ENCODE data around the gene C16orf74. TPM values are rescaled to one million over a fixed set of nuclear protein-coding genes. Genes with fewer than 3 reads are reported as not detected.

The C16orf74 gene
- total RNA-seq, 1 donor: 8.2 TPM

- H3K4me3 ChIP-seq (ENCODE audit: low read depth, low read length): no peak overlapping the region
- no peak for TF ChIP-seq CTCF (IDR thresholded peaks at IDR 0.05; ENCODE audit: insufficient read depth, low read depth, low read length)
- DNase-seq (ENCODE audit: low read depth): no peak
Observed at GRCh38 chr16:85777583-85778310, 26.9 kb upstream of the C16orf74 start.

GRCh38 chr16:85774811-85775210 is 23.9 kb upstream of the C16orf74 start:
- no peak for TF ChIP-seq CTCF (IDR thresholded peaks at IDR 0.05; ENCODE audit: insufficient read depth, low read depth, low read length)
- H3K4me3 ChIP-seq (ENCODE audit: low read depth, low read length): no peak overlapping the region
- no peak for DNase-seq (ENCODE audit: low read depth)

GRCh38 chr16:85774136-85774535 is 23.2 kb upstream of the C16orf74 start:
- no peak overlapping the region for H3K4me3 ChIP-seq (ENCODE audit: low read depth, low read length)
- DNase-seq (ENCODE audit: low read depth): no peak
- TF ChIP-seq CTCF (IDR thresholded peaks at IDR 0.05; ENCODE audit: insufficient read depth, low read depth, low read length): no peak

- TF ChIP-seq CTCF (IDR thresholded peaks at IDR 0.05; ENCODE audit: insufficient read depth, low read depth, low read length): no peak
- no peak for DNase-seq (ENCODE audit: low read depth)
- H3K4me3 ChIP-seq (ENCODE audit: low read depth, low read length): no peak overlapping the region
Observed at GRCh38 chr16:85773044-85773443, 22.1 kb upstream of the C16orf74 start.

GRCh38 chr16:85770741-85771140 is 19.8 kb upstream of the C16orf74 start:
- no peak overlapping the region for H3K4me3 ChIP-seq (ENCODE audit: low read depth, low read length)
- no peak for DNase-seq (ENCODE audit: low read depth)
- no peak for TF ChIP-seq CTCF (IDR thresholded peaks at IDR 0.05; ENCODE audit: insufficient read depth, low read depth, low read length)

- TF ChIP-seq CTCF (IDR thresholded peaks at IDR 0.05; ENCODE audit: insufficient read depth, low read depth, low read length): no peak
- no peak overlapping the region for H3K4me3 ChIP-seq (ENCODE audit: low read depth, low read length)
- no peak for DNase-seq (ENCODE audit: low read depth)
Observed at GRCh38 chr16:85768199-85768598, 17.3 kb upstream of the C16orf74 start.

- H3K4me3 ChIP-seq (ENCODE audit: low read depth, low read length): no peak overlapping the region
- peak; percentile 71 for DNase-seq (ENCODE audit: low read depth)
Observed at GRCh38 chr16:85767531-85767930, 16.6 kb upstream of the C16orf74 start.

More at GRCh38 chr16:85767531-85767930, 16.6 kb upstream of the C16orf74 start:
- TF ChIP-seq CTCF (IDR thresholded peaks at IDR 0.05; ENCODE audit: insufficient read depth, low read depth, low read length): no peak

Measured in fibroblast of villous mesenchyme (primary cell).